HEK293 (cell line): ENCODE measurements around the gene SYNE3.

Experiments
- ZNF211 ChIP-seq: fragments of 450-650 bp; formaldehyde crosslinking; IDR thresholded peaks from 2 replicates; pipeline ENCODE4 v1.5.1; 2016; ENCODE audit warnings: low read depth, missing biosample characterization, missing genetic modification characterization
- TF ChIP-seq, protein P1 (sequence below): fragments of 450-650 bp; formaldehyde crosslinking; IDR thresholded peaks from 2 replicates; pipeline ENCODE4 v1.5.1; 2016; ENCODE audit warnings: missing biosample characterization, missing genetic modification characterization
- TF ChIP-seq, protein P2 (sequence below): sonication (generic); formaldehyde crosslinking; IDR thresholded peaks from 2 replicates; pipeline ENCODE4 v1.8.1; 2022; ENCODE audit warnings: mild to moderate bottlenecking, moderate library complexity, missing genetic modification reagents
- TF ChIP-seq, protein P3 (sequence below): fragments of 450-650 bp; formaldehyde crosslinking; IDR thresholded peaks from 2 replicates; pipeline ENCODE4 v1.5.1; 2016; ENCODE audit warnings: missing biosample characterization, missing genetic modification characterization

DNA sequence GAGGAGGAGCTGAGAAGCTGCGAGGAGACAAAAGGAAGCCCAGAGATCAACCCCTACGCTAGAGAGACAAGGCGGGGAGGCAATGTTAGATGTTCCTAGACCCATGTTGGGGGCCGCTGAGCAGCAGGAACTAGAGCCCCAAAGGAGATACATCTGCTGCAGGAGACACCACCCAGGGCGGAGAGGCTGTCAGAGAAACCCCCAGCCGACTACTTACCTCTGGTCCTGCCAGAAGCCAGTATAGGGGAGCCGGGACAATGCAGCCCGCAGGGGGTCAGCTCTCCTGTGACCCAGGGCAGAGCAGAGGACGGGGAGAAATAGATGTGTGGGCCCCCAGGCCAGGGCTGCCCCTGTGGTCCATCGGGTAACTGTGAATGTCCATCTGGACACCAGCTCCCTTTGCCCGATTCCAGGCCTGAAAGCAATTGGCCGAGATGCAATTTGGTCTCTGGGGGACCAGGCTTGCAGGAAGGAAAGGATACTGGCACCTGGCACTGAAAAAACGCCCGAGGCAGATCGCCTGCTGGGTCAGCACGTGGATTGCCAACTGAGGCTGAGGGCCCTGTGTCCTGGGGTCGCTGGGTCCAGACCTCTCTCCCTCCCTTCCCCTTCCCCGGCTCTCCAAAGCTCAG is 34.9 kb downstream of the SYNE3 start:
- no peak for TF ChIP-seq ZNF211 (tag by site-specific recombination)
- TF ChIP-seq, protein P1, sequence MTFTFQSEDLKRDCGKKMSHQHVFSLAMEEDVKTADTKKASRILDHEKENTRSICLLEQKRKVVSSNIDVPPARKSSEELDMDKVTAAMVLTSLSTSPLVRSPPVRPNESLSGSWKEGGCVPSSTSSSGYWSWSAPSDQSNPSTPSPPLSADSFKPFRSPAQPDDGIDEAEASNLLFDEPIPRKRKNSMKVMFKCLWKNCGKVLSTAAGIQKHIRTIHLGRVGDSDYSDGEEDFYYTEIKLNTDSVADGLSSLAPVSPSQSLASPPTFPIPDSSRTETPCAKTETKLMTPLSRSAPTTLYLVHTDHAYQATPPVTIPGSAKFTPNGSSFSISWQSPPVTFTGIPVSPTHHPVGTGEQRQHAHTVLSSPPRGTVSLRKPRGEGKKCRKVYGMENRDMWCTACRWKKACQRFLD, result no peak
- TF ChIP-seq, protein P2, sequence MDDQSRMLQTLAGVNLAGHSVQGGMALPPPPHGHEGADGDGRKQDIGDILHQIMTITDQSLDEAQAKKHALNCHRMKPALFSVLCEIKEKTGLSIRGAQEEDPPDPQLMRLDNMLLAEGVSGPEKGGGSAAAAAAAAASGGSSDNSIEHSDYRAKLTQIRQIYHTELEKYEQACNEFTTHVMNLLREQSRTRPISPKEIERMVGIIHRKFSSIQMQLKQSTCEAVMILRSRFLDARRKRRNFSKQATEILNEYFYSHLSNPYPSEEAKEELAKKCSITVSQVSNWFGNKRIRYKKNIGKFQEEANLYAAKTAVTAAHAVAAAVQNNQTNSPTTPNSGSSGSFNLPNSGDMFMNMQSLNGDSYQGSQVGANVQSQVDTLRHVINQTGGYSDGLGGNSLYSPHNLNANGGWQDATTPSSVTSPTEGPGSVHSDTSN (CRISPR knock-in tag), result no peak
- TF ChIP-seq, protein P3, sequence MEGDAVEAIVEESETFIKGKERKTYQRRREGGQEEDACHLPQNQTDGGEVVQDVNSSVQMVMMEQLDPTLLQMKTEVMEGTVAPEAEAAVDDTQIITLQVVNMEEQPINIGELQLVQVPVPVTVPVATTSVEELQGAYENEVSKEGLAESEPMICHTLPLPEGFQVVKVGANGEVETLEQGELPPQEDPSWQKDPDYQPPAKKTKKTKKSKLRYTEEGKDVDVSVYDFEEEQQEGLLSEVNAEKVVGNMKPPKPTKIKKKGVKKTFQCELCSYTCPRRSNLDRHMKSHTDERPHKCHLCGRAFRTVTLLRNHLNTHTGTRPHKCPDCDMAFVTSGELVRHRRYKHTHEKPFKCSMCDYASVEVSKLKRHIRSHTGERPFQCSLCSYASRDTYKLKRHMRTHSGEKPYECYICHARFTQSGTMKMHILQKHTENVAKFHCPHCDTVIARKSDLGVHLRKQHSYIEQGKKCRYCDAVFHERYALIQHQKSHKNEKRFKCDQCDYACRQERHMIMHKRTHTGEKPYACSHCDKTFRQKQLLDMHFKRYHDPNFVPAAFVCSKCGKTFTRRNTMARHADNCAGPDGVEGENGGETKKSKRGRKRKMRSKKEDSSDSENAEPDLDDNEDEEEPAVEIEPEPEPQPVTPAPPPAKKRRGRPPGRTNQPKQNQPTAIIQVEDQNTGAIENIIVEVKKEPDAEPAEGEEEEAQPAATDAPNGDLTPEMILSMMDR (tag by site-specific recombination), result no peak
